Testis (tissue), 3 donors: ENCODE data around the gene GPX2. TPM values are rescaled to one million over a fixed set of nuclear protein-coding genes. Genes with fewer than 3 reads are reported as not detected.

Experiments
- DNase-seq: peaks from one replicate; pipeline ENCODE4 v3.0.0-alpha.2; 2019
- H3K27ac ChIP-seq, 2 donors: fragments of 200-600 bp; sonication (generic); one replicate each; pipeline ENCODE4 v1.5.1; 2019
- H3K27me3 ChIP-seq: fragments of 200-600 bp; sonication (generic); one replicate; pipeline ENCODE4 v1.5.1; 2019
- H3K36me3 ChIP-seq: fragments of 200-600 bp; sonication (generic); one replicate; pipeline ENCODE4 v1.5.1; 2017; ENCODE audit warnings: low read depth; ENCODE audit errors: missing control alignments
- H3K4me1 ChIP-seq: fragments of 200-600 bp; sonication (generic); one replicate; pipeline ENCODE4 v1.5.1; 2019
- H3K4me3 ChIP-seq, 2 donors: fragments of 200-600 bp; sonication (generic); one replicate each; pipeline ENCODE4 v1.5.1; 2017 to 2019
- H3K9me3 ChIP-seq: fragments of 200-600 bp; sonication (generic); one replicate; pipeline ENCODE4 v1.5.1; 2017
- POLR2A ChIP-seq: fragments of 450-650 bp; IDR thresholded peaks from one replicate; pipeline ENCODE4 v1.6.1; 2017; ENCODE audit warnings: antibody characterized with exemption, mild to moderate bottlenecking, moderate library complexity
- whole genome bisulfite sequencing, 2 donors: methylation state at CpG; one replicate each; pipeline ENCODE4 v1.1.5; 2018; 5-methylcytosine and 5-hydroxymethylcytosine counted together
- intact Hi-C: fragments of 100-400 bp; cut with DNase I; formaldehyde crosslinking; loops from one replicate; pipeline ENCODE4 v1.15.1; 2023; ENCODE audit warnings: low total_unique reads
- polyA plus RNA-seq: library from polyadenylated mRNA; stranded (reverse); fragments of 350-450 nt; fragmentation: Illumina TruSeq; extraction: RNeasy Lipid Tissue Mini Kit (QIAGEN cat#74804); gene quantifications from one replicate; pipeline ENCODE4 v1.2.3, GENCODE V29; 2014; ENCODE audit warnings: low read depth, low replicate concordance; ENCODE audit not compliant: insufficient read depth
- total RNA-seq, 2 donors: library from RNA; depleted of rRNA; stranded (reverse); fragments of >200 nt; gene quantifications; one replicate each; pipeline ENCODE4 v1.2.3, GENCODE V29; 2016
- TF ChIP-seq, protein P1 (sequence below), 3 experiments: fragments of 450-650 bp in 2 of 3; fragments of 200-600 bp in 1 of 3; sonication (generic) in 1 of 3; IDR thresholded peaks; one replicate each; pipeline ENCODE4 v1.5.1; 2016 to 2019; ENCODE audit warnings: antibody characterized with exemption in 3 of 3, mild to moderate bottlenecking in 2 of 3, moderate library complexity in 1 of 3

GPX2 gene
- total and polyA plus RNA-seq, 3 donors from 2014 or later: 0.99 to 1.9 TPM; not detected in 1

- no peak overlapping the region for H3K4me3 ChIP-seq
- H3K4me1 ChIP-seq: no peaks in the 10 kb centered on the region
- intact Hi-C loops: no loop called here
- no peaks in the 10 kb centered on the region for H3K36me3 ChIP-seq
- 91 to 92% methylated on average over 8 of the region's 8 CpGs for WGBS, 2 donors
- H3K27me3 ChIP-seq: no peaks in the 10 kb centered on the region
- no peak for TF ChIP-seq POLR2A
- TF ChIP-seq, protein P1, sequence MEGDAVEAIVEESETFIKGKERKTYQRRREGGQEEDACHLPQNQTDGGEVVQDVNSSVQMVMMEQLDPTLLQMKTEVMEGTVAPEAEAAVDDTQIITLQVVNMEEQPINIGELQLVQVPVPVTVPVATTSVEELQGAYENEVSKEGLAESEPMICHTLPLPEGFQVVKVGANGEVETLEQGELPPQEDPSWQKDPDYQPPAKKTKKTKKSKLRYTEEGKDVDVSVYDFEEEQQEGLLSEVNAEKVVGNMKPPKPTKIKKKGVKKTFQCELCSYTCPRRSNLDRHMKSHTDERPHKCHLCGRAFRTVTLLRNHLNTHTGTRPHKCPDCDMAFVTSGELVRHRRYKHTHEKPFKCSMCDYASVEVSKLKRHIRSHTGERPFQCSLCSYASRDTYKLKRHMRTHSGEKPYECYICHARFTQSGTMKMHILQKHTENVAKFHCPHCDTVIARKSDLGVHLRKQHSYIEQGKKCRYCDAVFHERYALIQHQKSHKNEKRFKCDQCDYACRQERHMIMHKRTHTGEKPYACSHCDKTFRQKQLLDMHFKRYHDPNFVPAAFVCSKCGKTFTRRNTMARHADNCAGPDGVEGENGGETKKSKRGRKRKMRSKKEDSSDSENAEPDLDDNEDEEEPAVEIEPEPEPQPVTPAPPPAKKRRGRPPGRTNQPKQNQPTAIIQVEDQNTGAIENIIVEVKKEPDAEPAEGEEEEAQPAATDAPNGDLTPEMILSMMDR (IDR thresholded peaks at IDR 0.05): no peak
- H3K9me3 ChIP-seq: no peaks in the 10 kb centered on the region
- no peak for DNase-seq
- no peak overlapping the region for H3K27ac ChIP-seq
Observed at GRCh38 chr14:64956697-64957406, 14.3 kb upstream of the GPX2 start.

DNA sequence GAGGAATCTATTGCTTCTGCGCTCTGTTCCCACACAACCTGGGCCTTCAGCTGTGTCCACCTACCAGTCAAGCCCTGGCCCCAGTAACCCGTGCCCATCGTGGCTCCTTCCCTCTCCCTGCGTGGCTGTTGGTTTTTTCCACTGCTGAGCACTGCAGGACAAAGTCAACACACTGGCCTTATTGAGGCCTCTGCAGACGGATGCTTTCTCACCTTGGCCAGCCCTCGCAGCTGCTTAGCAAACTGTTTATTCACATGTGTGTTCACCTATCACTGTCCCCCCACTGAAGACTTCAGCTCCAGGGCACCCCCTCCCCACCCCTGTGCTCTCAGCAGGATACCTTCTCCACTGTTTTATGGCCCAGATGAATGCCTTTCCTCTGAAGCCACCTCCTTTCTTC lies 12.8 kb upstream of the GPX2 start:
- TF ChIP-seq, protein P1 (IDR thresholded peaks at IDR 0.05): no peak
- no peak for TF ChIP-seq POLR2A
- no peak overlapping the region for H3K27ac ChIP-seq
- no peak for DNase-seq

GRCh38 chr14:64954491-64955240 lies 12.1 kb upstream of the GPX2 start:
- H3K4me1 ChIP-seq: no peaks in the 10 kb centered on the region
- no peak for DNase-seq
- no peak for TF ChIP-seq POLR2A
- TF ChIP-seq, protein P1 (IDR thresholded peaks at IDR 0.05): no peak
- H3K4me3 ChIP-seq: no peak overlapping the region
- no peaks in the 10 kb centered on the region for H3K36me3 ChIP-seq
- H3K27me3 ChIP-seq: no peaks in the 10 kb centered on the region
- 88 to 94% methylated on average over 9 of the region's 9 CpGs for WGBS, 2 donors
- intact Hi-C loops: no loop called here
- H3K27ac ChIP-seq: no peak overlapping the region
- H3K9me3 ChIP-seq: no peaks in the 10 kb centered on the region

More for the DNA sequence above, 12.8 kb upstream of the GPX2 start:
- H3K36me3 ChIP-seq: no peaks in the 10 kb centered on the region
- H3K9me3 ChIP-seq: no peaks in the 10 kb centered on the region
- no peak overlapping the region for H3K4me3 ChIP-seq
- intact Hi-C loops: no loop called here
- no peaks in the 10 kb centered on the region for H3K27me3 ChIP-seq
- no peaks in the 10 kb centered on the region for H3K4me1 ChIP-seq
- 86% methylated on average over 6 of the region's 6 CpGs for WGBS, 2 donors

DNA sequence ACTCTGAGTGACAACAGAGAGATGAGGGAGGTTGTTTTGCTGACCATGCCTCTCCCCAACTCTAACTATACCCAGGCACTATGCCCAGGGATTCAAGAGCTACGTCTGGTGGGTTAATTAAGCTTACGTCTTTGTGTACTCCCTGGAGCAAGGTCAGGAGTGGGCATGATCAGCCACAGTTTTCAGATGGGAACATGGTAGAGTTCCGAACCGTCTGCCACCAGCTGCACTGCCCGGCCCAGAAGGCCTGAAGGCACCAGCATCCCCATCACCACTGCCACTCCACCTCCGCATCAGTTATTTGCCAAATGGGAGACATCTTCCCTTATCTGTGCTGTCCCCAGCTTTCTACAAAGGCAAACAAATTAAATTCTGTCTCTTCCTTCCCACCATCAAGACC lies 11.1 kb upstream of the GPX2 start:
- Histone ChIP-seq H3K27ac (no peak overlapping the region), H3K4me1 (no peaks in the 10 kb centered on the region), H3K36me3 (no peaks in the 10 kb centered on the region), H3K27me3 (no peaks in the 10 kb centered on the region), H3K9me3 (no peaks in the 10 kb centered on the region), H3K4me3 (no peak overlapping the region)
- no peak for DNase-seq
- intact Hi-C loops: no loop called here
- WGBS, 2 donors: 93 to 96% methylated on average over 6 of the region's 6 CpGs
- TF ChIP-seq, protein P1 (IDR thresholded peaks at IDR 0.05): no peak
- TF ChIP-seq POLR2A: no peak
